SK-N-SH treated with all-trans-retinoic acid at 6 μM for 48 hours (cell line): ENCODE results near the gene SFXN2.

Source experiments
- ATAC-seq: fragments of 200-7000 bp; cut with Tn5 transposase; 3 replicates; pipeline ENCODE4 v1.9.1; 2020; ENCODE audit warnings: mild to moderate bottlenecking, moderate library complexity
- ARNTL ChIP-seq: fragments of 450-650 bp; formaldehyde crosslinking; IDR thresholded peaks from 2 replicates; pipeline ENCODE4 v1.5.0; 2020; ENCODE audit warnings: low read depth, mild to moderate bottlenecking, moderate library complexity, borderline replicate concordance
- BACH2 ChIP-seq: fragments of 250-450 bp; sonication (Bioruptor Pico); IDR thresholded peaks from 2 replicates; pipeline ENCODE4 v1.9.0; 2021; ENCODE audit warnings: mild to moderate bottlenecking, borderline replicate concordance
- CREB5 ChIP-seq: fragments of 250-450 bp; sonication (Bioruptor Pico); IDR thresholded peaks from 2 replicates; pipeline ENCODE4 v1.5.1; 2020; ENCODE audit warnings: low read depth, mild to moderate bottlenecking, moderate library complexity
- CSRNP3 ChIP-seq: fragments of 250-450 bp; sonication (Bioruptor Pico); IDR thresholded peaks from 2 replicates; pipeline ENCODE4 v1.5.1; 2021; ENCODE audit warnings: mild to moderate bottlenecking, moderate library complexity
- GLIS3 ChIP-seq: fragments of 250-450 bp; sonication (Bioruptor Pico); IDR thresholded peaks from 2 replicates; pipeline ENCODE4 v1.5.0; 2020; ENCODE audit warnings: mild to moderate bottlenecking, moderate library complexity
- ISL1 ChIP-seq: fragments of 250-450 bp; sonication (Bioruptor Pico); IDR thresholded peaks from 2 replicates; pipeline ENCODE4 v2.1.2; 2022; ENCODE audit warnings: mild to moderate bottlenecking, moderate library complexity
- OSR1 ChIP-seq: fragments of 250-450 bp; sonication (Bioruptor Pico); IDR thresholded peaks from 2 replicates; pipeline ENCODE4 v1.8.0; 2022; ENCODE audit warnings: moderate library complexity, mild to moderate bottlenecking, inconsistent platforms
- PATZ1 ChIP-seq: fragments of 250-450 bp; sonication (Bioruptor Pico); IDR thresholded peaks from 2 replicates; pipeline ENCODE4 v1.8.0; 2020; ENCODE audit warnings: mild to moderate bottlenecking, moderate library complexity, borderline replicate concordance
- POU6F1 ChIP-seq: fragments of 250-450 bp; sonication (Bioruptor Pico); IDR thresholded peaks from 2 replicates; pipeline ENCODE4 v1.8.0; 2021; ENCODE audit warnings: low read depth, mild to moderate bottlenecking, moderate library complexity, borderline replicate concordance
- PPARA ChIP-seq: fragments of 250-450 bp; sonication (Bioruptor Pico); IDR thresholded peaks from 2 replicates; pipeline ENCODE4 v1.5.0; 2020; ENCODE audit warnings: mild to moderate bottlenecking, borderline replicate concordance
- RARB ChIP-seq: fragments of 250-450 bp; sonication (Bioruptor Pico); IDR thresholded peaks from 2 replicates; pipeline ENCODE4 v1.8.0; 2021; ENCODE audit warnings: mild to moderate bottlenecking, moderate library complexity
- TCF4 ChIP-seq: fragments of 250-450 bp; sonication (Bioruptor Pico); IDR thresholded peaks from 2 replicates; pipeline ENCODE4 v1.8.0; 2021; ENCODE audit warnings: mild to moderate bottlenecking, moderate library complexity, borderline replicate concordance
- TOX ChIP-seq: fragments of 250-450 bp; sonication (Bioruptor Pico); IDR thresholded peaks from 2 replicates; pipeline ENCODE4 v1.8.0; 2021; ENCODE audit warnings: mild to moderate bottlenecking, moderate library complexity, borderline replicate concordance
- ZC3H10 ChIP-seq: fragments of 250-450 bp; sonication (Bioruptor Pico); IDR thresholded peaks from 2 replicates; pipeline ENCODE4 v1.5.1; 2021; ENCODE audit warnings: mild to moderate bottlenecking, moderate library complexity
- ZFP3 ChIP-seq: fragments of 250-450 bp; sonication (Bioruptor Pico); IDR thresholded peaks from 2 replicates; pipeline ENCODE4 v1.5.0; 2020; ENCODE audit warnings: mild to moderate bottlenecking, moderate library complexity
- ZFP30 ChIP-seq: fragments of 450-650 bp; formaldehyde crosslinking; IDR thresholded peaks from 2 replicates; pipeline ENCODE4 v1.5.0; 2022; ENCODE audit warnings: mild to moderate bottlenecking, moderate library complexity
- ZNF565 ChIP-seq: fragments of 450-650 bp; formaldehyde crosslinking; conservative IDR thresholded peaks from 2 replicates; pipeline ENCODE4 v1.5.0; 2020; ENCODE audit warnings: low read depth, mild to moderate bottlenecking, moderate library complexity
- ZNF70 ChIP-seq: fragments of 450-650 bp; formaldehyde crosslinking; IDR thresholded peaks from 2 replicates; pipeline ENCODE4 v1.5.0; 2020; ENCODE audit warnings: mild to moderate bottlenecking, moderate library complexity
- ZNF8 ChIP-seq: fragments of 450-650 bp; formaldehyde crosslinking; IDR thresholded peaks from 2 replicates; pipeline ENCODE4 v1.5.0; 2020; ENCODE audit warnings: mild to moderate bottlenecking, moderate library complexity

The SFXN2 gene

GRCh38 chr10:102770108-102770482 is 55.7 kb downstream of the SFXN2 start:
- TF ChIP-seq RARB (CRISPR knock-in tag) (no peak), TCF4 (CRISPR knock-in tag) (no peak)
- no peak for ATAC-seq

- ATAC-seq = no peak
- TF ChIP-seq ZNF565 (no peak), TCF4 (CRISPR knock-in tag) (no peak), ZNF8 (CRISPR knock-in tag) (no peak), ZFP30 (no peak), GLIS3 (CRISPR knock-in tag) (no peak), CREB5 (no peak), PATZ1 (CRISPR knock-in tag) (no peak), POU6F1 (CRISPR knock-in tag) (no peak), PPARA (no peak)
These were observed 56.4 kb downstream of the SFXN2 start for GRCh38 chr10:102770792-102771191.

- ATAC-seq = no peak
- no peak for TF ChIP-seq ISL1 (CRISPR knock-in tag)
- TF ChIP-seq ZC3H10 (CRISPR knock-in tag) = no peak
- TF ChIP-seq BACH2 (CRISPR knock-in tag) = no peak
- no peak for TF ChIP-seq CREB5
- no peak for TF ChIP-seq PATZ1 (CRISPR knock-in tag)
- no peak for TF ChIP-seq OSR1 (CRISPR knock-in tag)
- no peak for TF ChIP-seq ZNF8 (CRISPR knock-in tag)
- no peak for TF ChIP-seq ARNTL (CRISPR knock-in tag)
- TF ChIP-seq CSRNP3 (CRISPR knock-in tag) = no peak
- TF ChIP-seq RARB (CRISPR knock-in tag) = no peak
- no peak for TF ChIP-seq ZNF70 (CRISPR knock-in tag)
These were observed 58.9 kb downstream of the SFXN2 start for GRCh38 chr10:102773320-102773719.

GRCh38 chr10:102773986-102774385 is 59.5 kb downstream of the SFXN2 start:
- no peak for ATAC-seq

More at GRCh38 chr10:102773986-102774385, 59.5 kb downstream of the SFXN2 start:
- TF ChIP-seq TOX (CRISPR knock-in tag) (no peak), ISL1 (CRISPR knock-in tag) (no peak), POU6F1 (CRISPR knock-in tag) (no peak), ZFP30 (no peak), ZC3H10 (CRISPR knock-in tag) (no peak), ZFP3 (CRISPR knock-in tag) (no peak), RARB (CRISPR knock-in tag) (no peak), OSR1 (CRISPR knock-in tag) (no peak), CSRNP3 (CRISPR knock-in tag) (no peak), PPARA (no peak)
